Astrocyte of the spinal cord (primary cell): Measurements from ENCODE around the gene SLC4A2.

ENCODE experiments used
- DNase-seq: peaks from one replicate; pipeline ENCODE4 v3.0.0; 2011; ENCODE audit warnings: low read depth, low spot score
- H3K4me3 ChIP-seq: 2 replicates; pipeline ENCODE4 v1.5.1; 2011; ENCODE audit warnings: low read depth, mild to moderate bottlenecking, low read length, moderate library complexity
- CTCF ChIP-seq: IDR thresholded peaks from 2 replicates; pipeline ENCODE4 v1.5.1; 2012; ENCODE audit warnings: low read depth, mild to moderate bottlenecking, low read length, inconsistent platforms
- in situ Hi-C: cut with HindIII; loops from 2 replicates; pipeline ENCODE4 v1.10.0; 2017; ENCODE audit warnings: low sequenced_read_pairs

Gene SLC4A2

GRCh38 chr7:151060416-151061212 is 1.2 kb downstream of the SLC4A2 start:
- TF ChIP-seq CTCF: peak; percentile 28
- DNase-seq: peak; percentile 43

GRCh38 chr7:151061213-151062110 is 2.1 kb downstream of the SLC4A2 start:
- H3K4me3 ChIP-seq: peak overlapping the region; percentile 85
- TF ChIP-seq CTCF: no peak
- in situ Hi-C loops: no loop called here
- DNase-seq: no peak

More at GRCh38 chr7:151060416-151061212, 1.2 kb downstream of the SLC4A2 start:
- H3K4me3 ChIP-seq: peak overlapping the region; percentile 85
- in situ Hi-C loops: no loop called here

- no peak for DNase-seq
- in situ Hi-C loops: no loop called here
- H3K4me3 ChIP-seq: no peak overlapping the region
- no peak for TF ChIP-seq CTCF
Measured at GRCh38 chr7:151062111-151062398, 2.7 kb downstream of the SLC4A2 start.

GRCh38 chr7:151062399-151063211 is 3.2 kb downstream of the SLC4A2 start:
- in situ Hi-C loops: no loop called here
- TF ChIP-seq CTCF: no peak
- peak; percentile 78 for DNase-seq
- peak overlapping the region; percentile 8 for H3K4me3 ChIP-seq

- peak; percentile 44 for DNase-seq
- no peak for TF ChIP-seq CTCF
- no peak overlapping the region for H3K4me3 ChIP-seq
- in situ Hi-C loops: no loop called here
Measured at GRCh38 chr7:151063212-151063561, 3.8 kb downstream of the SLC4A2 start.

GRCh38 chr7:151064454-151064853 is 5.1 kb downstream of the SLC4A2 start:
- DNase-seq: no peak
- TF ChIP-seq CTCF: no peak
- in situ Hi-C loops: no loop called here
- H3K4me3 ChIP-seq: no peak overlapping the region
